Astrocyte (in vitro differentiated cells and primary cell): Measurements from ENCODE around the gene DTD2. TPM values are rescaled to one million over a fixed set of nuclear protein-coding genes. Genes with fewer than 3 reads are reported as not detected.

Source experiments
- DNase-seq: peaks from one replicate; pipeline ENCODE4 v3.0.0-alpha.2; 2010; ENCODE audit warnings: low read depth
- FAIRE-seq: peaks from 2 replicates; lab custom pipeline; 2011; peaks lifted over from hg19 to GRCh38; lab: Jason Lieb, UNC
- H2AFZ ChIP-seq: 2 replicates; pipeline ENCODE4 v1.6.0; 2012; ENCODE audit warnings: low read depth, low read length, inconsistent platforms
- H3K27ac ChIP-seq: 2 replicates; pipeline ENCODE4 v1.5.1; 2011; ENCODE audit warnings: low read depth, low read length, inconsistent platforms
- H3K27me3 ChIP-seq: 2 replicates; pipeline ENCODE4 v1.6.0; 2011; ENCODE audit warnings: low read length, inconsistent platforms; ENCODE audit not compliant: insufficient read depth
- H3K36me3 ChIP-seq: 2 replicates; pipeline ENCODE4 v1.5.1; 2011; ENCODE audit warnings: low read length, inconsistent platforms; ENCODE audit not compliant: insufficient read depth
- H3K4me1 ChIP-seq: 2 replicates; pipeline ENCODE4 v1.5.1; 2011; ENCODE audit warnings: low read length, inconsistent platforms; ENCODE audit not compliant: insufficient read depth
- H3K4me2 ChIP-seq: 2 replicates; pipeline ENCODE4 v1.6.0; 2012; ENCODE audit warnings: low read length, inconsistent platforms
- H3K4me3 ChIP-seq: 2 replicates; pipeline ENCODE4 v1.5.1; 2011; ENCODE audit warnings: low read depth, mild to moderate bottlenecking, low read length, inconsistent platforms; ENCODE audit not compliant: insufficient read depth
- H3K79me2 ChIP-seq: 2 replicates; pipeline ENCODE4 v1.6.0; 2012; ENCODE audit warnings: mild to moderate bottlenecking, low read length, inconsistent platforms; ENCODE audit not compliant: insufficient read depth
- H3K9ac ChIP-seq: 2 replicates; pipeline ENCODE4 v1.6.0; 2012; ENCODE audit warnings: mild to moderate bottlenecking, low read length, inconsistent platforms
- H3K9me3 ChIP-seq: 2 replicates; pipeline ENCODE4 v1.5.1; 2012; ENCODE audit warnings: low read depth, mild to moderate bottlenecking, low read length, inconsistent platforms; ENCODE audit not compliant: insufficient read depth
- H4K20me1 ChIP-seq: 2 replicates; pipeline ENCODE4 v1.6.0; 2012; ENCODE audit warnings: low read length, inconsistent platforms; ENCODE audit not compliant: insufficient read depth
- H3K27ac Mint-ChIP-seq: one replicate; pipeline ENCODE4 v1.8.0; 2021; ENCODE audit warnings: mild to moderate bottlenecking, mixed read lengths; ENCODE audit not compliant: unreplicated experiment
- H3K27me3 Mint-ChIP-seq: one replicate; pipeline ENCODE4 v1.8.0; 2021; ENCODE audit warnings: low read depth, mixed read lengths; ENCODE audit not compliant: unreplicated experiment
- H3K36me3 Mint-ChIP-seq: one replicate; pipeline ENCODE4 v1.8.0; 2021; ENCODE audit warnings: low read depth, mixed read lengths; ENCODE audit not compliant: unreplicated experiment
- H3K4me1 Mint-ChIP-seq: one replicate; pipeline ENCODE4 v1.8.0; 2021; ENCODE audit warnings: low read depth, mixed read lengths; ENCODE audit not compliant: unreplicated experiment
- H3K4me3 Mint-ChIP-seq: one replicate; pipeline ENCODE4 v1.8.0; 2021; ENCODE audit warnings: mild to moderate bottlenecking, moderate library complexity, mixed read lengths; ENCODE audit not compliant: unreplicated experiment
- H3K9me3 Mint-ChIP-seq: one replicate; pipeline ENCODE4 v1.8.0; 2021; ENCODE audit warnings: mild to moderate bottlenecking, mixed read lengths; ENCODE audit not compliant: unreplicated experiment
- EZH2 ChIP-seq: IDR thresholded peaks from 2 replicates; pipeline ENCODE4 v1.6.1; 2012; ENCODE audit warnings: mild to moderate bottlenecking, low read length, inconsistent platforms; ENCODE audit not compliant: insufficient read depth
- total RNA-seq: library from RNA; stranded (reverse); gene quantifications from 2 replicates; pipeline ENCODE4 v1.2.1, GENCODE V29; 2021
- TF ChIP-seq, protein P1 (sequence below): IDR thresholded peaks from 2 replicates; pipeline ENCODE4 v1.5.1; 2011; ENCODE audit warnings: low read depth, mild to moderate bottlenecking, inconsistent platforms, low read length, moderate library complexity; ENCODE audit not compliant: insufficient read depth

DTD2 gene
- total RNA-seq, 1 donor from 2014 or later, result 22.6 TPM

DNA sequence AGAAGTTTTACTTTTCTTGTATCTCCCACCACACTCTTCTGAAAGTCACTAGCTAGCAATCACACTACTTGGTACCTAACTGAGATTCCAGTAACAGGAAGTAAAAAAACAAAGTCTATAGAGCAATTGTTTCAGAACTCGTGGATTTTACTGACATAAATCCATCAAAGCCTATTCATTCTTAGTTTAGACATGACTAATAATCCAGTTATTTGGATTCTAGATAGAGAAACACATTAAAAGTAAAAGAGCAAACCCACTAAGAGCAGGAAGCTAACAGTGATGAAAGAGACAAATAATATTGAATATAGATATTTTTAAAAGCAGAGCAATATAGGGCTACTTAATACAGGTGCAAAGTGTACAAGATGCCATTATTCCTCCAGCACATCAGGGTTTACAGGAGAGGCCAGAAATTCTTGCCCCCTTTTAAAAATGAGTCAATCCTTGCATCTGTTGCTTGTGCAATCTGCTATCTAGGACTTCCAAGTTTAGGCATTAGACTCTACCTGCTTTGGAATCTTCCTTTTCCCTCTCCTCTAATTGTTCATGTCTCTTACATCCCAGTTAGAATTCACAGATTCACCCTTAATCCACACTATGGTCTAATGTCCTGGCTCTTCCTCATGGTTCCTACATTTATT lies 43.0 kb downstream of the DTD2 start:
- H3K4me1 Mint-ChIP-seq, result peaks cover 25% of the 10 kb centered on the region
- H3K27ac ChIP-seq, result no peak overlapping the region
- no peak overlapping the region for H3K4me3 ChIP-seq
- H3K27ac Mint-ChIP-seq, result no peak overlapping the region
- H3K4me1 ChIP-seq, result peaks cover 5% of the 10 kb centered on the region
- no peaks in the 10 kb centered on the region for H3K9me3 Mint-ChIP-seq
- no peak for FAIRE-seq
- H3K36me3 ChIP-seq, result no peaks in the 10 kb centered on the region
- TF ChIP-seq, protein P1, sequence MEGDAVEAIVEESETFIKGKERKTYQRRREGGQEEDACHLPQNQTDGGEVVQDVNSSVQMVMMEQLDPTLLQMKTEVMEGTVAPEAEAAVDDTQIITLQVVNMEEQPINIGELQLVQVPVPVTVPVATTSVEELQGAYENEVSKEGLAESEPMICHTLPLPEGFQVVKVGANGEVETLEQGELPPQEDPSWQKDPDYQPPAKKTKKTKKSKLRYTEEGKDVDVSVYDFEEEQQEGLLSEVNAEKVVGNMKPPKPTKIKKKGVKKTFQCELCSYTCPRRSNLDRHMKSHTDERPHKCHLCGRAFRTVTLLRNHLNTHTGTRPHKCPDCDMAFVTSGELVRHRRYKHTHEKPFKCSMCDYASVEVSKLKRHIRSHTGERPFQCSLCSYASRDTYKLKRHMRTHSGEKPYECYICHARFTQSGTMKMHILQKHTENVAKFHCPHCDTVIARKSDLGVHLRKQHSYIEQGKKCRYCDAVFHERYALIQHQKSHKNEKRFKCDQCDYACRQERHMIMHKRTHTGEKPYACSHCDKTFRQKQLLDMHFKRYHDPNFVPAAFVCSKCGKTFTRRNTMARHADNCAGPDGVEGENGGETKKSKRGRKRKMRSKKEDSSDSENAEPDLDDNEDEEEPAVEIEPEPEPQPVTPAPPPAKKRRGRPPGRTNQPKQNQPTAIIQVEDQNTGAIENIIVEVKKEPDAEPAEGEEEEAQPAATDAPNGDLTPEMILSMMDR, result no peak
- no peak for TF ChIP-seq EZH2
- no peaks in the 10 kb centered on the region for H3K9me3 ChIP-seq
- H2AFZ ChIP-seq, result no peak overlapping the region
- peaks cover 87% of the 10 kb centered on the region for H3K79me2 ChIP-seq
- peaks cover 1% of the 10 kb centered on the region for H3K36me3 Mint-ChIP-seq
- H3K27me3 ChIP-seq, result no peaks in the 10 kb centered on the region
- DNase-seq, result no peak
- H3K4me2 ChIP-seq, result no peak overlapping the region
- no peaks in the 10 kb centered on the region for H3K27me3 Mint-ChIP-seq
- peak overlapping the region; percentile 45 for H3K4me3 Mint-ChIP-seq
- peaks cover 12% of the 10 kb centered on the region for H4K20me1 ChIP-seq
- no peak overlapping the region for H3K9ac ChIP-seq

DNA sequence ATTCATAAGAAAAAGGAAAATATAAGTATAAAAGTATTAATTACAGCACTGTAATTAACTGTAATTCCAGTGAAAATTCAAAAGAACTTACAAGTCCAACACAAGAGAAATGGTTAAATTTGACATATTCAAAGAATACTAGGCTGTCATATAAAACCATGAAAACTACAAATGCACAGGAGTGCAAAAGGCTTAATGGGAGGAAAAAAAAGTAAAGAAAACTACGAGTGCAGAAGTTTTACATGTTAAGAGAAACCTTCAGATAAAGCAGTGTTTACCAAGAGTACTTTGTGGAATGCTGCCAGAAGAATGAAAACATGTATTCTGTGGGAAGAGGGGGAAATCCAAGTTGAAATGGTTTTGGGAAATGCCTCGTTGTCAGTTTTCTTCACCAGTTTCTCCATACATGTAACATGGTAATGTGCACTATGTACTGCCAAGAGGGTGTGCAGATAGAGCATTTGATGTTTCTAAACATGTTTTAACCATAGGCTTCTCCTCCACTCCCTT lies 46.0 kb downstream of the DTD2 start:
- Histone ChIP-seq H3K27me3 (no peaks in the 10 kb centered on the region), H3K36me3 (no peaks in the 10 kb centered on the region), H3K79me2 (peaks cover 71% of the 10 kb centered on the region), H3K4me1 (peaks cover 5% of the 10 kb centered on the region), H4K20me1 (peaks cover 22% of the 10 kb centered on the region), H3K27ac (no peak overlapping the region), H3K9ac (no peak overlapping the region), H3K4me2 (no peak overlapping the region), H2AFZ (no peak overlapping the region), H3K4me3 (no peak overlapping the region), H3K9me3 (no peaks in the 10 kb centered on the region)
- Mint-ChIP-seq H3K36me3 (peaks cover 4% of the 10 kb centered on the region), H3K9me3 (no peaks in the 10 kb centered on the region), H3K4me1 (peaks cover 18% of the 10 kb centered on the region), H3K4me3 (no peak overlapping the region), H3K27ac (no peak overlapping the region), H3K27me3 (no peaks in the 10 kb centered on the region)
- TF ChIP-seq, protein P1, result no peak
- TF ChIP-seq EZH2, result no peak
- DNase-seq (peak; percentile 40), FAIRE-seq (no peak)

GRCh38 chr14:31410048-31410650 lies 47.2 kb downstream of the DTD2 start:
- Mint-ChIP-seq H3K27ac (peak overlapping the region; percentile 18), H3K9me3 (no peaks in the 10 kb centered on the region), H3K4me1 (peaks cover 18% of the 10 kb centered on the region), H3K4me3 (no peak overlapping the region), H3K27me3 (no peaks in the 10 kb centered on the region), H3K36me3 (peaks cover 4% of the 10 kb centered on the region)
- DNase-seq (no peak), FAIRE-seq (peak; percentile 34)
- peaks cover 72% of the 10 kb centered on the region for H3K79me2 ChIP-seq
- no peaks in the 10 kb centered on the region for H3K36me3 ChIP-seq
- H3K4me1 ChIP-seq, result peaks cover 5% of the 10 kb centered on the region
- H2AFZ ChIP-seq, result no peak overlapping the region
- TF ChIP-seq, protein P1, result no peak
- TF ChIP-seq EZH2, result no peak
- no peaks in the 10 kb centered on the region for H3K27me3 ChIP-seq
- H3K4me3 ChIP-seq, result no peak overlapping the region
- H3K4me2 ChIP-seq, result no peak overlapping the region
- no peak overlapping the region for H3K9ac ChIP-seq
- H3K27ac ChIP-seq, result no peak overlapping the region
- H3K9me3 ChIP-seq, result no peaks in the 10 kb centered on the region
- H4K20me1 ChIP-seq, result peaks cover 31% of the 10 kb centered on the region
